ENCODE data around the gene VPS51. TPM values are rescaled to one million over a fixed set of nuclear protein-coding genes. Genes with fewer than 3 reads are reported as not detected.
"Not testable (repeated sequence)": the region's sequence is repeated elsewhere in the genome, so short reads cannot be mapped to it uniquely, and the experiment has no call there.

Gene VPS51
- total RNA-seq, 1 donor from 2014 or later: 104 TPM

GRCh38 chr11:65148657-65149056, 52.6 kb downstream of the VPS51 start:
- no peaks in the 10 kb centered on the region for H3K9me3 Mint-ChIP-seq
- H3K36me3 Mint-ChIP-seq: no peaks in the 10 kb centered on the region
- H3K4me3 Mint-ChIP-seq: peak overlapping the region; percentile 34
- no peak for DNase-seq (ENCODE audit: extremely low spot score, unreplicated experiment)
- H3K4me1 Mint-ChIP-seq (ENCODE audit: unreplicated experiment): peaks cover 12% of the 10 kb centered on the region
- H3K27ac Mint-ChIP-seq: peak overlapping the region; percentile 83
- no peak for TF ChIP-seq CTCF (conservative IDR thresholded peaks at IDR 0.05)
- H3K27me3 Mint-ChIP-seq: peaks cover 12% of the 10 kb centered on the region

- not testable (repeated sequence) for H3K9me3 Mint-ChIP-seq; DNase-seq (ENCODE audit: extremely low spot score, unreplicated experiment); H3K36me3 Mint-ChIP-seq; H3K27me3 Mint-ChIP-seq; H3K27ac Mint-ChIP-seq; H3K4me3 Mint-ChIP-seq
- peaks cover 12% of the 10 kb centered on the region for H3K4me1 Mint-ChIP-seq (ENCODE audit: unreplicated experiment)
Observed at GRCh38 chr11:65150131-65150508, 54.1 kb downstream of the VPS51 start.

GRCh38 chr11:65150509-65151299, 54.7 kb downstream of the VPS51 start:
- H3K4me1 Mint-ChIP-seq (ENCODE audit: unreplicated experiment): peaks cover 12% of the 10 kb centered on the region
- TF ChIP-seq CTCF (conservative IDR thresholded peaks at IDR 0.05): no peak
- H3K27me3 Mint-ChIP-seq: peaks cover 9% of the 10 kb centered on the region
- no peak for DNase-seq (ENCODE audit: extremely low spot score, unreplicated experiment)
- no peak overlapping the region for H3K4me3 Mint-ChIP-seq
- H3K36me3 Mint-ChIP-seq: no peaks in the 10 kb centered on the region
- H3K27ac Mint-ChIP-seq: peak overlapping the region; percentile 78
- no peaks in the 10 kb centered on the region for H3K9me3 Mint-ChIP-seq

GRCh38 chr11:65151331-65151899, 55.4 kb downstream of the VPS51 start:
- no peak for DNase-seq (ENCODE audit: extremely low spot score, unreplicated experiment)
- H3K27ac Mint-ChIP-seq: no peak overlapping the region
- no peaks in the 10 kb centered on the region for H3K36me3 Mint-ChIP-seq
- TF ChIP-seq CTCF (conservative IDR thresholded peaks at IDR 0.05): no peak
- H3K4me1 Mint-ChIP-seq (ENCODE audit: unreplicated experiment): peaks cover 12% of the 10 kb centered on the region
- H3K4me3 Mint-ChIP-seq: no peak overlapping the region
- H3K9me3 Mint-ChIP-seq: no peaks in the 10 kb centered on the region
- H3K27me3 Mint-ChIP-seq: peaks cover 9% of the 10 kb centered on the region

GRCh38 chr11:65152122-65152521, 56.1 kb downstream of the VPS51 start:
- no peaks in the 10 kb centered on the region for H3K36me3 Mint-ChIP-seq
- no peak overlapping the region for H3K4me3 Mint-ChIP-seq
- H3K27ac Mint-ChIP-seq: no peak overlapping the region
- H3K27me3 Mint-ChIP-seq: peaks cover 9% of the 10 kb centered on the region
- no peak for TF ChIP-seq CTCF (conservative IDR thresholded peaks at IDR 0.05)
- DNase-seq (ENCODE audit: extremely low spot score, unreplicated experiment): no peak
- H3K4me1 Mint-ChIP-seq (ENCODE audit: unreplicated experiment): peaks cover 12% of the 10 kb centered on the region
- H3K9me3 Mint-ChIP-seq: no peaks in the 10 kb centered on the region

- no peak for TF ChIP-seq CTCF (conservative IDR thresholded peaks at IDR 0.05)
- Mint-ChIP-seq H3K36me3 (no peaks in the 10 kb centered on the region), H3K27ac (no peak overlapping the region), H3K4me3 (no peak overlapping the region), H3K27me3 (peaks cover 11% of the 10 kb centered on the region), H3K4me1 (ENCODE audit: unreplicated experiment) (no peaks in the 10 kb centered on the region), H3K9me3 (no peaks in the 10 kb centered on the region)
- DNase-seq (ENCODE audit: extremely low spot score, unreplicated experiment): no peak
Observed at GRCh38 chr11:65156256-65156655, 60.2 kb downstream of the VPS51 start.
